ENCODE measurements around the gene RPH3AL.
A peak's percentile ranks its signal among the peaks of the same experiment; 100 is the strongest.
"Not testable (repeated sequence)": the region's sequence is repeated elsewhere in the genome, so short reads cannot be mapped to it uniquely, and the experiment has no call there.

Gene RPH3AL

DNA sequence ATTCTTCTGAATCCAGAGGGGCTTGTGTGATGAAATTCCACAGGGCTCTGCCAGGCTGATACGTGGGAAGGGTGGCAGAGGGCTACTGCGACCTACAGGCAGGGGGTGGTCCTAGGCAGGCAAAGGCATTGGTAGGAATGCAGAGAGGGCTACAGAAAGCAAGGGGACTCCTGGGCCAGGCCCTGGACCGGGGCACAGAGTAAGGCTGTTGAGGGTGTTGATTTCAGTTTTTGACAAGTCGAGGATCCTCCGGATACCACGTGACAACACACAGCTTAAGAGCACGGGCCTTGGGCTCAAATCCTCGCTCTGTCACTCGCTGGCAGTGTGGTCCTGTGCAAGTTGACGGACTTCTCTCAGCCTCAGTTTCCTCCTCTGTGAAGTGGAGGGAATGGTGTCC, 152.0 kb downstream of the RPH3AL start:
- no peak for ATAC-seq (ENCODE audit: low read depth)
- H3K9me3 ChIP-seq (ENCODE audit: severe bottlenecking), result no peaks in the 10 kb centered on the region
- H3K27ac ChIP-seq (ENCODE audit: poor library complexity, severe bottlenecking), result no peak overlapping the region
- H3K4me1 ChIP-seq (ENCODE audit: insufficient read depth, poor library complexity, severe bottlenecking), result no peaks in the 10 kb centered on the region
- H3K4me3 ChIP-seq (ENCODE audit: severe bottlenecking), result no peak overlapping the region
- no peaks in the 10 kb centered on the region for H3K36me3 ChIP-seq (ENCODE audit: low read depth)
- DNase-seq (ENCODE audit: low spot score), result no peak
- TF ChIP-seq, protein P1, sequence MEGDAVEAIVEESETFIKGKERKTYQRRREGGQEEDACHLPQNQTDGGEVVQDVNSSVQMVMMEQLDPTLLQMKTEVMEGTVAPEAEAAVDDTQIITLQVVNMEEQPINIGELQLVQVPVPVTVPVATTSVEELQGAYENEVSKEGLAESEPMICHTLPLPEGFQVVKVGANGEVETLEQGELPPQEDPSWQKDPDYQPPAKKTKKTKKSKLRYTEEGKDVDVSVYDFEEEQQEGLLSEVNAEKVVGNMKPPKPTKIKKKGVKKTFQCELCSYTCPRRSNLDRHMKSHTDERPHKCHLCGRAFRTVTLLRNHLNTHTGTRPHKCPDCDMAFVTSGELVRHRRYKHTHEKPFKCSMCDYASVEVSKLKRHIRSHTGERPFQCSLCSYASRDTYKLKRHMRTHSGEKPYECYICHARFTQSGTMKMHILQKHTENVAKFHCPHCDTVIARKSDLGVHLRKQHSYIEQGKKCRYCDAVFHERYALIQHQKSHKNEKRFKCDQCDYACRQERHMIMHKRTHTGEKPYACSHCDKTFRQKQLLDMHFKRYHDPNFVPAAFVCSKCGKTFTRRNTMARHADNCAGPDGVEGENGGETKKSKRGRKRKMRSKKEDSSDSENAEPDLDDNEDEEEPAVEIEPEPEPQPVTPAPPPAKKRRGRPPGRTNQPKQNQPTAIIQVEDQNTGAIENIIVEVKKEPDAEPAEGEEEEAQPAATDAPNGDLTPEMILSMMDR (IDR thresholded peaks at IDR 0.05; ENCODE audit: poor library complexity, severe bottlenecking), result no peak
- H3K27me3 ChIP-seq (ENCODE audit: insufficient read depth, poor library complexity, severe bottlenecking), result peaks cover 2% of the 10 kb centered on the region

DNA sequence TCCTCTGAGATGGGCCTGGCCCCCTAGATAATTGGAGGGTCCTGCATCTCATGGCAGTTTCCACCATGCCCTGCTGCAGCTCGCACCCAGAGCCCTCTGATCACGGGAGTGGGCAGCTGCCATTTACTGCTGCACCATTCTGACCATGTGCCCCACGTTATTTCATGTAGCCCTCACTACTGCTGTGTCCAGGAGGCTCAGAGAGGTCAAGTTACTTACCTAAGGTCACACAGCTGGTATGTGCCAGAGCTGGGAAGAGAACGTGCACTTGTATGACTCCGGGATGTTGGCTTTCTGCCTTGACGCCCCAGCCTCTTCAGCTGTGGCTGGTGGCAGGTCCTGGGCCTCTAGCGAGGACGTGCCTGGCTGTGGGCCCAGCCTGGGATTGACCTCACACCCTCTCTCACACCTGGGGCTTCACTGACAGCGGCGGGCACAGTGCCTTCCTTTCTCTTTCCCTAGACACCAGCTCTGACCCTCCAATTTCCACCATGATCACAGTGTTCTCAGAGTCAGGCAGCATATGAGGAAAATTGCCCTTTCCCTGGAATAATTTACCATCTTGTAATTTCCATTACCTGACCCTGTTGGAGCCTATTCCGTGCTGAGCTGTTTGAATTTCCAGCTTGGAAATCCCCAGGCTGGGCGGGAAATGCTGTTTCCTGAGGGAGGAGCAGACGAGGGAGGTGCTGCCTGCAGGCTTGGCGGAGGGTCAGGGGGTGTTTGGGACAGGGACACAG, 152.6 kb downstream of the RPH3AL start:
- Histone ChIP-seq H3K27me3 (ENCODE audit: insufficient read depth, poor library complexity, severe bottlenecking) (peaks cover 4% of the 10 kb centered on the region), H3K36me3 (ENCODE audit: low read depth) (no peaks in the 10 kb centered on the region), H3K4me1 (ENCODE audit: insufficient read depth, poor library complexity, severe bottlenecking) (no peaks in the 10 kb centered on the region), H3K9me3 (ENCODE audit: severe bottlenecking) (no peaks in the 10 kb centered on the region), H3K27ac (ENCODE audit: poor library complexity, severe bottlenecking) (no peak overlapping the region), H3K4me3 (ENCODE audit: severe bottlenecking) (no peak overlapping the region)
- no peak for DNase-seq (ENCODE audit: low spot score)
- ATAC-seq (ENCODE audit: low read depth), result peak; percentile 40; the same call in 1 of the 3 replicates
- TF ChIP-seq, protein P1 (IDR thresholded peaks at IDR 0.05; ENCODE audit: poor library complexity, severe bottlenecking), result no peak

DNA sequence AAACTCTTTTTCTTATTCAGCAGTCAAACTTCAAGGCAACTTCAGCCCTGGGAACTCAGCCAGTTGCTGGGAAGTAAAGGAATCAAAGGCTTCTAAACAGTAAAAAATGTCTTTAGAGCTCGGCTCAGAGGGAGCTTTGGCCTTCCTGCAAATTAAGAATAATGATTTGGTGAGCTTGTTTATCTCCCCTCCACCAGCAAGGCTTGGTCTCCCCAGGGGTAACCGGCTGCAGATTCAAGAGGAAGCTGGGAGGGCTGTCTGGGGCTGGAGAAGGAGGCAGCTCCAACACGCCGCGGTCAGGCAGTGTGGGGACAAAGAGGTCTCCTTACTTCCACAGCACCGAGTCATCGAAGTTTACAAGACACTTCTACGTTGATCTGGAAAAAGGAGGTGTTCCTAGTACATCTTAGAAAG, 153.4 kb downstream of the RPH3AL start:
- H3K27me3 ChIP-seq (ENCODE audit: insufficient read depth, poor library complexity, severe bottlenecking), result peaks cover 4% of the 10 kb centered on the region
- H3K4me1 ChIP-seq (ENCODE audit: insufficient read depth, poor library complexity, severe bottlenecking), result no peaks in the 10 kb centered on the region
- no peaks in the 10 kb centered on the region for H3K9me3 ChIP-seq (ENCODE audit: severe bottlenecking)
- TF ChIP-seq, protein P1 (IDR thresholded peaks at IDR 0.05; ENCODE audit: poor library complexity, severe bottlenecking), result no peak
- DNase-seq (ENCODE audit: low spot score) (no peak), ATAC-seq (ENCODE audit: low read depth) (no peak)
- no peaks in the 10 kb centered on the region for H3K36me3 ChIP-seq (ENCODE audit: low read depth)
- no peak overlapping the region for H3K27ac ChIP-seq (ENCODE audit: poor library complexity, severe bottlenecking)
- H3K4me3 ChIP-seq (ENCODE audit: severe bottlenecking), result no peak overlapping the region

DNA sequence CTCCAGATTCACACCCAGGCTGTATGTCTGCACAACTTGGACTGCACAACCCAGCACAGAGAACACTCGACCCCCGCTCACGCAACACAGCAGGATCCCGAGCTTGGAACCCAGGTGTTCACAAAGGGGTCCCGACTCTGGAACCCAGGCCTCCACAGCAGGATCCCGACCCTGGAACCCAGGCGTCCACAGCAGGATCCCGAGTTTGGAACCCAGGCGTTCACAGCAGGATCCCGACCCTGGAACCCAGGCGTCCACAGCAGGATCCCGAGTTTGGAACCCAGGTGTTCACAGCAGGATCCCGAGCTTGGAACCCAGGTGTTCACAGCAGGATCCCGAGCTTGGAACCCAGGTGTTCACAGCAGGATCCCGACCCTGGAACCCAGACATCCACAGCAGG, 154.4 kb downstream of the RPH3AL start:
- H3K9me3 ChIP-seq (ENCODE audit: severe bottlenecking); ATAC-seq (ENCODE audit: low read depth); DNase-seq (ENCODE audit: low spot score); H3K36me3 ChIP-seq (ENCODE audit: low read depth); H3K27ac ChIP-seq (ENCODE audit: poor library complexity, severe bottlenecking); H3K4me3 ChIP-seq (ENCODE audit: severe bottlenecking); H3K4me1 ChIP-seq (ENCODE audit: insufficient read depth, poor library complexity, severe bottlenecking); H3K27me3 ChIP-seq (ENCODE audit: insufficient read depth, poor library complexity, severe bottlenecking): not testable (repeated sequence)

DNA sequence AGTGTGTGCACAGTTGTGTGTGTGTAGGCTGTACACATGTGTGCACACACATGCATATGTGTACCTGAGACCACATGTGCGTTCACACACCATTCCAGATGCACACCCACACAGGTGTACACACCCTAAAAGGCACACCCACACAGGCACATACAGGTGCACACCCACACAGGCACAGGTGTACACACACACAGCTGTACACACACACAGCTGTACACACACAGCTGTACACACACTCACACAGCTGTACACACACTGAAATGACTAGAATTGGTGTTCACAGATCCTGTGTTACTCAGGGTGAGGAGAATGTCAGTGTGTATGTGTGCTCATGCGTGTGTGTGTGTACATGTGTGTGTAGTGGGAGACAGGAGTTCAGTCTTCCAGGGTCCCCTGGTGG, 155.3 kb downstream of the RPH3AL start:
- H3K36me3 ChIP-seq (ENCODE audit: low read depth), result no peaks in the 10 kb centered on the region
- ATAC-seq (ENCODE audit: low read depth), result no peak
- no peak for DNase-seq (ENCODE audit: low spot score)

More for the DNA sequence above, 155.3 kb downstream of the RPH3AL start:
- no peak overlapping the region for H3K4me3 ChIP-seq (ENCODE audit: severe bottlenecking)
- H3K9me3 ChIP-seq (ENCODE audit: severe bottlenecking), result no peaks in the 10 kb centered on the region
- H3K27me3 ChIP-seq (ENCODE audit: insufficient read depth, poor library complexity, severe bottlenecking), result peaks cover 4% of the 10 kb centered on the region
- H3K27ac ChIP-seq (ENCODE audit: poor library complexity, severe bottlenecking), result no peak overlapping the region
- TF ChIP-seq, protein P1 (IDR thresholded peaks at IDR 0.05; ENCODE audit: poor library complexity, severe bottlenecking), result no peak
- no peaks in the 10 kb centered on the region for H3K4me1 ChIP-seq (ENCODE audit: insufficient read depth, poor library complexity, severe bottlenecking)
